Frontal cortex (tissue), 4 donors: ENCODE measurements around the gene DCPS. TPM values are rescaled to one million over a fixed set of nuclear protein-coding genes. Genes with fewer than 3 reads are reported as not detected.
"Not testable (repeated sequence)": the region's sequence is repeated elsewhere in the genome, so short reads cannot be mapped to it uniquely, and the experiment has no call there.

ENCODE experiments used
- DNase-seq, 2 donors: peaks; one replicate each; pipeline ENCODE4 v3.0.0; 2012; ENCODE audit warnings: low spot score in 2 of 2
- FAIRE-seq: peaks from 2 replicates; lab custom pipeline; 2012; peaks lifted over from hg19 to GRCh38; lab: Jason Lieb, UNC
- total RNA-seq: library from RNA; depleted of rRNA; stranded (reverse); fragments of >200 nt; gene quantifications from one replicate; pipeline ENCODE4 v1.2.3, GENCODE V29; 2014
- donor health status: control.
- donor health status: control.
- donor health status: control.

The DCPS gene
- total RNA-seq, 1 donor from 2014 or later, result 2.9 TPM

- FAIRE-seq, result no peak
Observed at GRCh38 chr11:126355324-126355925, 51.6 kb downstream of the DCPS start, which contains the start of gene ST3GAL4. TSS of gene ST3GAL4 (plus strand) at chr11:126355686. CDS start at chr11:126406156, 50,470 bp downstream.

DNA sequence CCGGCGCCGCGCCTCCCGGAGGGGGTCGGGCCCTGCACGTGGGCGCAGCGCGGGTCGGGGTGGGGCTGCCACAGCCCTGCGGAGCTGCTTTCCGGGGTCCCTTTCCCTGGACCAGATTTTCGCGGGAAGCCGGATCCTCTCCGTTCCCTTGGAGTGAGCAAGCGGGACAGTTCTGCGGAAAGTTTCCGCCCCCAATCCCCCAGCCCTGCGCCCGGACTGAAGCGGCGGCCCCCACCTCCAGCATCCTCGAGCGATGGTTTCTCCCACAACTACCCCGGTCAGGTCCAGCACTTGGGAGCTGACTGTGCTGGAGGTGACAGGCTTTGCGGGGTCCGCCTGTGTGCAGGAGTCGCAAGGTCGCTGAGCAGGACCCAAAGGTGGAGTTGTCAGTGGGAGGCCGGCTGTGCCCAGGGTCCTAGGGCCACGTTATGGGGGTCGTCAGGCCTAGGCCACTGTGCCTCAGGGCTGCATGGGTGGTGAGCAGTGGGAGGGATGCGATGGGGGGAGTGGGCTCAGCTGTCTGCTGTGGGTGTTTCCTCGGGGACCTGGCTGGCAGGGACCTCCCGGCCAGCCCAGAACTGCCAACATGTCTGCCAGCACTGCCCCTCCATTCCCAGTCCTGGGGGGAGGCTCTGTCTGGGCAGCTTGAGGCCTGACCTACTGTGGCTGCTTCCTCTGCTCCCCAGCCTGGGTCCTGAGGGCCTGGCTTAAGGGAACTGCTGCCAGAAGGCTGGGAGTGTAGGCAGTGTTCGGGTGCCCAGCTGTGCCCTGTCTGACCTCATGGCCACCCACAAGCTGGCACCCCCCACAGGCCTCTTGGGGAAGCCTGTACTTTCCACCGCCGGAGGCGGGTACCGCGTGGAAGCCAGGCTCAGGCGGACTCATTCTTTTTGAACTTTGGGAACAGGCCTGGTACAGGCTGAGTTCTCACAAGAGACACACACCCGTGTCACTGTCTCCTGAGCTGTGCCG lies 52.4 kb downstream of the DCPS start:
- FAIRE-seq (no peak), DNase-seq (peak; percentile 60 to 67)

More at GRCh38 chr11:126355324-126355925, 51.6 kb downstream of the DCPS start, which contains the start of gene ST3GAL4:
- DNase-seq, result peak; percentile 89 to 91

- no peak for DNase-seq
- FAIRE-seq, result no peak
Observed at GRCh38 chr11:126357055-126357962, 53.4 kb downstream of the DCPS start.

GRCh38 chr11:126357969-126358762 lies 54.3 kb downstream of the DCPS start:
- DNase-seq, result no peak
- FAIRE-seq, result no peak

DNA sequence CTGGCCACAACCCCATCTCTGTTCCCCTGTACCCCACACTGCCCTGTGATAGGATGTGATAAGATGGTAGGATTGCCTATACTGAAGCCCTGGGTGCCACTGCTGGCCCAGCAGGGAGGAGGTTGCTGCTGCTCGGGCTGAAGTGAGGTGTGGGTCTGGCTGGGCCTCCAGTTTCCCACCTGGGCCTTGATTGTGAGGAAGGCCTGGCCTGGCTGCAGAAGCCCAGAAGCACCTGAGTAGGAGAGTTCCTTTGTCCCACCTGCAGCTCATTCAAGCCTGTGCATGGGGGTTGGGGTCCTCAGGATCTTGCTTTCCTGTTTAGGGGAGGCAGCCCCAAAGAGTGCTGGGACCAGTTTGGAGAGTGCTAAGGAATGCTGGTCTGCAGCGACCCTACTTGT lies 54.9 kb downstream of the DCPS start:
- no peak for FAIRE-seq
- DNase-seq, result no peak

GRCh38 chr11:126359431-126360048 lies 55.7 kb downstream of the DCPS start:
- DNase-seq (peak in 1 of 2 donors; percentile 65), FAIRE-seq (no peak)

GRCh38 chr11:126360049-126360446 lies 56.2 kb downstream of the DCPS start:
- FAIRE-seq (no peak), DNase-seq (no peak)

DNA sequence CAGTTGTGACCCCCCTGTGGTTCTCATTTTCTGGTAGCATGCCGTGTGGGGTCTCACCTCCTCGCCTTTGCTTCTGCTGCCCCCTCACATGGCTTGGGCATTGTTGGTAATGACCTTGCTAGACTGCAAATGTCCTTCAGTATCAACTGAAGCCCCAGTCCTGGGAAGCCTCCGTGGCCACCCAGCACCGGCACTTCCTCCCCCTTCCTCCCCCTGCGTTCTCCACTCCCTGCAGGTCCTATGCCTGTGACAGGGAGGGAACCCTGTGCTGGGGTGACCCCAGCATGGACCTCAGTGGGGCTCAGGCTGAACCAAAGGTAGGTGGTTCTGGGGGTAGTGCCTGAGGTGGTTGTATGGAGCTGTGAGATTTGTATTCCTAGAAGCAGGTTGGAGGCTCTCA lies 57.5 kb downstream of the DCPS start:
- FAIRE-seq (no peak), DNase-seq (no peak)

- no peak for FAIRE-seq
- DNase-seq, result no peak
Observed at GRCh38 chr11:126362879-126363655, 59.2 kb downstream of the DCPS start.

- FAIRE-seq (no peak), DNase-seq (peak in 1 of 2 donors; percentile 46)
Observed at GRCh38 chr11:126363706-126364248, 59.9 kb downstream of the DCPS start.

DNA sequence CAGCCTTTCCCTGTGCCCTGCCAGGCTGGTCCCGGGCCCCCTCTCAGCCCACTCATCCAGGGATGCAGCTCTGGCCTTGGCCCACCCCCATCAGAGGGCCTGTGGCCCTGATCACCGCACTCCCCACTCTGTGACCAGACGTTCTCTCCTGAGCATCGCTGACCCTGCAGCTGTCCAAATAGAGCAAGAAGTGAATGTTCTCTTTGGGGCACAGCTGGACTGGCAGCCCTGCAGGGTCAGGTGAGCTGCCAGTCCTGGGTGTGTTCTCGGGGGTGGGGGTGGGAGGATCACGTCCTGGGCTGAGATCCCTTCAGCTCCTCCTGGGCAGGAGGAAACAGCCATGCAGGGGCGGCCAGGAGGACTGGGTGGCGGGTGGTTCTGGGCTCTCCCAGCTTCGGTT lies 60.9 kb downstream of the DCPS start:
- not testable (repeated sequence) for DNase-seq, FAIRE-seq

DNA sequence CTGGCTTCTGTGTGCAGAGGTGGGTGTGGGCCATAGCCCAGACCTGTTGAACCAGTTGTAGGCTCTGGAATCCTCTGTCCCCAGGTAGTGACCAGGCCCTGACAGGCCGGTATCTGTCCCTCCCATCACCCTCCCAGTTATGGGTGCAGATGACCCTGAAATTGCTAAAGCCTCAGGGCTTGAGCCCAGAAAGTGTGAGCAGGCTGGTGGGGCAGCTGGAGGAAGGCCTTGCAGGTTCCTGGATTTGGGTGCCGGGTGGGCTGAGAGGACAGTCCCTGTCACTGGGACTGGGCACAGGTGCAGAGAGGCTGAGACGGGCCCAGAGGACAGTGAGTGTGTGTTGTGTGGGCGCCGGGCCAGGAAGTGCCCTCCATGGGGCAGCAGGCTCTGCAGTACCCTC lies 61.6 kb downstream of the DCPS start:
- not testable (repeated sequence) for FAIRE-seq, DNase-seq

- DNase-seq, result no peak
- FAIRE-seq, result no peak
Observed at GRCh38 chr11:126366064-126366822, 62.4 kb downstream of the DCPS start.

- FAIRE-seq, result not testable (repeated sequence)
Observed at GRCh38 chr11:126366823-126367654, 63.2 kb downstream of the DCPS start.

DNA sequence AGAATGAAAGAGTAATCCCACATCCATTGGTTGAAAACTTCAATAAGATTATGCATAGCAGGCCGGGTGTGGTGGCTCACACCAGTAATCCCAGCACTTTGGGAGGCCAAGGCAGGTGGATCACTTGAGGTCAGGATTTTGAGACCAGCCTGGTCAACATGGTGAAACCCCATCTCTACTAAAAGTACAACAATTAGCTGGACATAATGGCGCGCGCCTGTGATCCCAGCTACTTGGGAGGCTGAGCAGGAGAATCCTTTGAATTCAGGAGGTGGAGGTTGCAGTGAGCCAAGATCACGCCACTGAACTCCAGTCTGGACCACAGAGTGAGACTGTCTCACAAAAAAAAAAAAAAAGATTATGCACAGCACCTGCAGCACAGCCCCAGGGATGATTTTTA lies 63.9 kb downstream of the DCPS start:
- not testable (repeated sequence) for DNase-seq, FAIRE-seq

More at GRCh38 chr11:126366823-126367654, 63.2 kb downstream of the DCPS start:
- not testable (repeated sequence) for DNase-seq
